OCI-LY1 (cell line): ENCODE results near the gene MYMX.

ENCODE experiments used
- EZH2 ChIP-seq: fragments of 200-600 bp; sonication (generic), shearing (Covaris generic); IDR thresholded peaks from 2 replicates; pipeline ENCODE4 v1.8.0; 2017; ENCODE audit warnings: borderline replicate concordance, mixed run types, mild to moderate bottlenecking, antibody characterized with exemption, low read length, moderate library complexity, mixed read lengths
- TF ChIP-seq, protein P1 (sequence below): fragments of 200-600 bp; sonication (generic), shearing (Covaris generic); IDR thresholded peaks from 2 replicates; pipeline ENCODE4 v1.5.1; 2017; ENCODE audit warnings: mild to moderate bottlenecking, antibody characterized with exemption, low read length, moderate library complexity, mixed read lengths

GRCh38 chr6:44224029-44224964 lies 7.6 kb downstream of the MYMX start:
- TF ChIP-seq, protein P1, sequence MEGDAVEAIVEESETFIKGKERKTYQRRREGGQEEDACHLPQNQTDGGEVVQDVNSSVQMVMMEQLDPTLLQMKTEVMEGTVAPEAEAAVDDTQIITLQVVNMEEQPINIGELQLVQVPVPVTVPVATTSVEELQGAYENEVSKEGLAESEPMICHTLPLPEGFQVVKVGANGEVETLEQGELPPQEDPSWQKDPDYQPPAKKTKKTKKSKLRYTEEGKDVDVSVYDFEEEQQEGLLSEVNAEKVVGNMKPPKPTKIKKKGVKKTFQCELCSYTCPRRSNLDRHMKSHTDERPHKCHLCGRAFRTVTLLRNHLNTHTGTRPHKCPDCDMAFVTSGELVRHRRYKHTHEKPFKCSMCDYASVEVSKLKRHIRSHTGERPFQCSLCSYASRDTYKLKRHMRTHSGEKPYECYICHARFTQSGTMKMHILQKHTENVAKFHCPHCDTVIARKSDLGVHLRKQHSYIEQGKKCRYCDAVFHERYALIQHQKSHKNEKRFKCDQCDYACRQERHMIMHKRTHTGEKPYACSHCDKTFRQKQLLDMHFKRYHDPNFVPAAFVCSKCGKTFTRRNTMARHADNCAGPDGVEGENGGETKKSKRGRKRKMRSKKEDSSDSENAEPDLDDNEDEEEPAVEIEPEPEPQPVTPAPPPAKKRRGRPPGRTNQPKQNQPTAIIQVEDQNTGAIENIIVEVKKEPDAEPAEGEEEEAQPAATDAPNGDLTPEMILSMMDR: peak; percentile 60
- no peak for TF ChIP-seq EZH2
